HepG2 (cell line): ENCODE results near the gene PMEL. TPM values are rescaled to one million over a fixed set of nuclear protein-coding genes. Genes with fewer than 3 reads are reported as not detected.

ENCODE experiments used
- FUBP1 ChIP-seq: sonication (generic); formaldehyde crosslinking; IDR thresholded peaks from 2 replicates; pipeline ENCODE4 v1.5.1; 2020; ENCODE audit warnings: missing genetic modification reagents, mild to moderate bottlenecking, borderline replicate concordance
- HCFC1 ChIP-seq: fragments of 150-350 bp; IDR thresholded peaks from 2 replicates; pipeline ENCODE4 v1.6.1; 2014; ENCODE audit warnings: low read depth, low read length
- IRF2 ChIP-seq: IDR thresholded peaks from 2 replicates; pipeline ENCODE4 v1.6.1; 2018; ENCODE audit warnings: missing genetic modification reagents, missing compliant biosample characterization
- KAT8 ChIP-seq: IDR thresholded peaks from 2 replicates; pipeline ENCODE4 v1.6.1; 2016; ENCODE audit warnings: missing genetic modification reagents, missing compliant biosample characterization
- KMT2A ChIP-seq: sonication (generic); formaldehyde crosslinking; IDR thresholded peaks from 2 replicates; pipeline ENCODE4 v1.4.0; 2020; ENCODE audit warnings: missing genetic modification reagents
- NBN ChIP-seq: fragments of 450-650 bp; conservative IDR thresholded peaks from 2 replicates; pipeline ENCODE4 v1.6.1; 2017
- ONECUT2 ChIP-seq: sonication (generic); formaldehyde crosslinking; IDR thresholded peaks from 2 replicates; pipeline ENCODE4 v1.4.0; 2020; ENCODE audit warnings: missing genetic modification reagents
- PHF21A ChIP-seq: sonication (generic); formaldehyde crosslinking; IDR thresholded peaks from 2 replicates; pipeline ENCODE4 v1.5.0; 2020; ENCODE audit warnings: mild to moderate bottlenecking, missing genetic modification reagents
- SIX4 ChIP-seq: sonication (generic); formaldehyde crosslinking; IDR thresholded peaks from 2 replicates; pipeline ENCODE4 v1.4.0; 2020; ENCODE audit warnings: missing genetic modification reagents
- SMC3 ChIP-seq: IDR thresholded peaks from 2 replicates; pipeline ENCODE4 v1.6.1; 2011; ENCODE audit warnings: low read length, improper control_type of control experiment
- TMF1 ChIP-seq: sonication (generic); formaldehyde crosslinking; IDR thresholded peaks from 2 replicates; pipeline ENCODE4 v1.8.1; 2022; ENCODE audit warnings: low read depth, missing genetic modification reagents
- ZBTB39 ChIP-seq: sonication (generic); formaldehyde crosslinking; IDR thresholded peaks from 2 replicates; pipeline ENCODE4 v1.5.0; 2020; ENCODE audit warnings: missing genetic modification reagents
- ZBTB44 ChIP-seq: sonication (generic); formaldehyde crosslinking; IDR thresholded peaks from 2 replicates; pipeline ENCODE4 v1.4.0; 2020; ENCODE audit warnings: missing genetic modification reagents
- ZFYVE20 ChIP-seq: sonication (generic); formaldehyde crosslinking; IDR thresholded peaks from 2 replicates; pipeline ENCODE4 v1.8.0; 2023; ENCODE audit warnings: low read depth, mild to moderate bottlenecking, moderate library complexity, missing genetic modification reagents, borderline replicate concordance
- ZIK1 ChIP-seq: sonication (generic); formaldehyde crosslinking; IDR thresholded peaks from 2 replicates; pipeline ENCODE4 v1.5.0; 2020; ENCODE audit warnings: mild to moderate bottlenecking, low read depth, missing genetic modification reagents, borderline replicate concordance
- ZNF138 ChIP-seq: sonication (generic); formaldehyde crosslinking; IDR thresholded peaks from 2 replicates; pipeline ENCODE4 v1.5.0; 2020; ENCODE audit warnings: mild to moderate bottlenecking, low read depth, missing genetic modification reagents
- ZNF687 ChIP-seq: sonication (generic); formaldehyde crosslinking; IDR thresholded peaks from 2 replicates; pipeline ENCODE4 v1.5.1; 2020; ENCODE audit warnings: mild to moderate bottlenecking, missing genetic modification reagents, moderate library complexity
- ZNF775 ChIP-seq: sonication (generic); formaldehyde crosslinking; IDR thresholded peaks from 2 replicates; pipeline ENCODE4 v1.4.0; 2020; ENCODE audit warnings: missing genetic modification reagents, mild to moderate bottlenecking, moderate library complexity, borderline replicate concordance
- polyA plus RNA-seq, 8 experiments: library from polyadenylated mRNA; depleted of rRNA in 3 of 8; stranded (reverse) in 7 of 8; unstranded in 1 of 8; fragments of >200 nt; fragmentation: Illumina TruSeq in 4 of 8; extraction: Trizol in 4 of 8; gene quantifications; 2 replicates each; pipeline versions ENCODE4 v1.2.1 to v1.2.3, GENCODE V29; 2011 to 2016; ENCODE audit warnings: low read depth in 4 of 8, missing spikeins in 1 of 8, mixed read lengths in 1 of 8; ENCODE audit not compliant: insufficient read depth in 1 of 8
- total RNA-seq, 5 experiments: library from RNA; depleted of rRNA; stranded (reverse); fragments of >200 nt; fragmentation: Illumina TruSeq; extraction: Trizol; gene quantifications; 2 replicates each; pipeline ENCODE4 v1.2.3, GENCODE V29; 2016; ENCODE audit warnings: low read depth in 1 of 5

Gene PMEL
- total and polyA plus RNA-seq, 2 of the 13 experiments (the other 11 are each of a cell fraction or from before 2014, with no cell fraction given) = 0.49 to 3.3 TPM

- no peak for TF ChIP-seq ZIK1 (CRISPR knock-in tag)
- TF ChIP-seq IRF2 (CRISPR knock-in tag) = peak; percentile 58; the same call in 1 of the 2 replicates
- TF ChIP-seq KAT8 (CRISPR knock-in tag) = no peak
- TF ChIP-seq ZNF687 = peak; percentile 74
- no peak for TF ChIP-seq PHF21A
- peak; percentile 69 for TF ChIP-seq SMC3
- TF ChIP-seq ZNF138 (CRISPR knock-in tag) = no peak
- no peak for TF ChIP-seq ZNF775 (CRISPR knock-in tag)
- no peak for TF ChIP-seq ONECUT2 (CRISPR knock-in tag)
- 0 out of 2 replicates have a peak, but pooled peaks have one; percentile 37 for TF ChIP-seq ZBTB39 (CRISPR knock-in tag)
- TF ChIP-seq ZFYVE20 (CRISPR knock-in tag) = no peak
- TF ChIP-seq ZBTB44 (CRISPR knock-in tag) = no peak
- no peak for TF ChIP-seq NBN
- TF ChIP-seq HCFC1 = no peak
- TF ChIP-seq FUBP1 (CRISPR knock-in tag) = 0 out of 2 replicates have a peak, but pooled peaks have one; percentile 65
- TF ChIP-seq SIX4 (CRISPR knock-in tag) = no peak
- TF ChIP-seq KMT2A (CRISPR knock-in tag) = no peak
- TF ChIP-seq TMF1 (CRISPR knock-in tag) = no peak
Measured at GRCh38 chr12:55940065-55940732, 25.6 kb downstream of the PMEL start (continued).
